GM21825 (cell line): ENCODE data around the gene MCM7.
"Not testable (repeated sequence)": the region's sequence is repeated elsewhere in the genome, so short reads cannot be mapped to it uniquely, and the experiment has no call there.

Source experiments
- ATAC-seq: cut with Tn5 transposase; IDR thresholded peaks from one replicate; pipeline ENCODE4 v1.9.1; 2021; ENCODE audit warnings: mild to moderate bottlenecking, moderate library complexity; ENCODE audit not compliant: unreplicated experiment

Gene MCM7

GRCh38 chr7:100101016-100101862, at the start of gene MCM7, which contains the start of gene AP4M1:
TSS of gene MCM7 (minus strand) at chr7:100101397. CDS start at chr7:100101294, 103 bp downstream.
TSS of gene AP4M1 (plus strand) at chr7:100101643. CDS start at chr7:100101715, 72 bp downstream.
- ATAC-seq = peak; percentile 82

GRCh38 chr7:100148559-100149328, 47.5 kb upstream of the MCM7 start, which contains the start of gene LAMTOR4:
TSS of gene LAMTOR4 (plus strand) at chr7:100148918. CDS start at chr7:100148973, 55 bp downstream.
- ATAC-seq = peak; percentile 97

- ATAC-seq = no peak
Observed at GRCh38 chr7:100148225-100148558, 47.0 kb upstream of the MCM7 start.

GRCh38 chr7:100147278-100147677, 46.1 kb upstream of the MCM7 start:
- ATAC-seq = no peak

- ATAC-seq = not testable (repeated sequence)
Observed at GRCh38 chr7:100146350-100146749, 45.2 kb upstream of the MCM7 start.

GRCh38 chr7:100142461-100142860, 41.3 kb upstream of the MCM7 start:
- ATAC-seq = no peak

GRCh38 chr7:100141555-100141949, 40.4 kb upstream of the MCM7 start:
- no peak for ATAC-seq

GRCh38 chr7:100137851-100138760, 36.9 kb upstream of the MCM7 start:
- ATAC-seq = no peak

- no peak for ATAC-seq
Observed at GRCh38 chr7:100132697-100133151, 31.5 kb upstream of the MCM7 start.

GRCh38 chr7:100132126-100132525, 30.9 kb upstream of the MCM7 start:
- ATAC-seq = no peak

- ATAC-seq = no peak
Observed at GRCh38 chr7:100130608-100131453, 29.6 kb upstream of the MCM7 start.

GRCh38 chr7:100130220-100130607, 29.0 kb upstream of the MCM7 start:
- not testable (repeated sequence) for ATAC-seq

- no peak for ATAC-seq
Observed at GRCh38 chr7:100128637-100128963, 27.4 kb upstream of the MCM7 start.

GRCh38 chr7:100127866-100128636, 26.9 kb upstream of the MCM7 start:
- ATAC-seq = peak; percentile 3

- peak; percentile 53 for ATAC-seq
Observed at GRCh38 chr7:100126931-100127865, 26.0 kb upstream of the MCM7 start, which contains the start of gene MBLAC1. TSS of gene MBLAC1 (plus strand) at chr7:100126967. CDS start at chr7:100127396, 429 bp downstream.

- ATAC-seq = peak; percentile 2
Observed at GRCh38 chr7:100126239-100126930, 25.2 kb upstream of the MCM7 start.
